ENCODE results near the gene FGD6. TPM values are rescaled to one million over a fixed set of nuclear protein-coding genes. Genes with fewer than 3 reads are reported as not detected.
A peak's percentile ranks its signal among the peaks of the same experiment; 100 is the strongest.

Gene FGD6
- total RNA-seq, result under 1 TPM; 0.69 to 0.70 TPM
- polyA plus RNA-seq, result under 1 TPM in 1 of 2 donors, not detected in 1; 0.16 TPM

DNA sequence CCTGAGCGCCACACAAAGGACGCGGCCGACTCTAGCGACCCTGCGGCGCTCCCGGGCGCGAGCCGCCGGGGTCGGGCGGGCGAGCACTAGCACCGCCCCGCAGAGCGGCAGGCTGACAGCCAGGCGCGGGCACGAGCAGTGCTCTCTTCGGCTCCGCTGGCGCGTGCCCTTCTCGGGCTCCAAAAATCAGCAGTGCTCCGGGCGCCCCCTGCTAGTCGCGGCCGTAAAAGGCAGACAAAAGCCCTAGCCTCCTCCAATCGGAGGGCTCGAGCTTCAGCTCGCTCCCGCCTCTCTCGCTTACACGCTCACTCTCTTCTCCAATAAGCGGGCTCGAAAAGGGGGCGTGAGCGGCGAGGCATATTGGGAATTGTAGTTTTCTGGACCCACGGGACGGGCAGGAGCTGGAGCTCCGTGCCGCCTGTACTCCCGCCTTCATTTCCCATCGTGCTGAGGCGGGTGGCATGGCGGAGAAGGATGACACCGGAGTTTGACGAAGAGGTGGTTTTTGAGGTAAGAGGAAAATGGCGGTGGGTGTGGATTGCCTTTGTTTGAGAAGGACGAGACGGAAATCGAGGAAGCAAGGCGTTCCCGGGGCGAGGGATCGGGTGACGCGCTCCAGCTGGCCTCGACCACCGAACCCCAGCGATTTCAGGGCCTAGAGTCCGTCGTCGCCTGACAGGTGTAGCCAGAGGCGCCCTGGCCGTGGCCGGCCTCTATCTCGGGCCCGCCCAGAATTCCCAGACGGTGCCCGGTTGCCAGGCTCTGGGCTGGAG, at the start of gene FGD6, which contains the start of gene VEZT:
FGD6 (minus strand) TSS at position 91 of the 773 bp plus-strand sequence. CDS start 227 bp downstream, outside the sequence.
VEZT (plus strand) TSS at position 431 of the 773 bp plus-strand sequence; CDS start at position 475, 44 bp downstream.
- Histone ChIP-seq H3K9me3 (ENCODE audit: control insufficient read depth in 1 of 2, low read length in 2 of 2) (no peaks in the 10 kb centered on the region), H3K4me1 (ENCODE audit: insufficient read depth, low read length) (peaks cover 34% of the 10 kb centered on the region), H3K27me3 (ENCODE audit: insufficient read depth, low read length) (no peaks in the 10 kb centered on the region), H3K27ac (ENCODE audit: low read depth, low read length) (peak within 1 kb of the TSS; percentile 97), H3K4me3 (ENCODE audit: low read length in 2 of 2) (peak within 1 kb of the TSS; percentile 87 to 97), H3K36me3 (ENCODE audit: insufficient read depth, low read length) (no peaks in the 10 kb centered on the region)
- H3K27me3 Mint-ChIP-seq, result peaks cover 0 to 1% of the 10 kb centered on the region in 2 donors
- DNase-seq, result peak; percentile 98 to 100 (median 98)
- H3K4me3 Mint-ChIP-seq, result peak within 1 kb of the TSS; percentile 94 to 100 (median 96)
- H3K4me1 Mint-ChIP-seq, result peaks cover 23 to 45% (median 34%) of the 10 kb centered on the region in 4 donors
- H3K9me3 Mint-ChIP-seq, result no peaks in the 10 kb centered on the region
- ChIA-PET POLR2A (ENCODE audit: partially characterized antibody) (interaction anchor here (0.6 to 3.5 kb wide), 9 partner anchors 11 to 910 kb away, joined by 3 to 48 read pairs (median 5); partner anchors contain the start of genes CEP83, METAP2, NDUFA12 and NR2C1), CTCF (ENCODE audit: partially characterized antibody) (interaction anchor here (0.8 to 2.3 kb wide), 10 partner anchors 8 to 1750 kb away, joined by 3 to 15 read pairs (median 4); partner anchors contain the start of genes METAP2, NDUFA12 and NR2C1)
- H3K36me3 Mint-ChIP-seq, result peaks cover 0 to 6% of the 10 kb centered on the region in 2 donors
- H3K27ac Mint-ChIP-seq, result peak within 1 kb of the TSS; percentile 92 to 100 (median 97)
- intact Hi-C loops (cut with micrococcal nuclease), result loop anchor here (1.0 to 10.0 kb wide), 15 partner anchors 100 to 1775 kb away; partner anchors contain the start of genes AMDHD1, CCDC38, CEP83 and ELK3

DNA sequence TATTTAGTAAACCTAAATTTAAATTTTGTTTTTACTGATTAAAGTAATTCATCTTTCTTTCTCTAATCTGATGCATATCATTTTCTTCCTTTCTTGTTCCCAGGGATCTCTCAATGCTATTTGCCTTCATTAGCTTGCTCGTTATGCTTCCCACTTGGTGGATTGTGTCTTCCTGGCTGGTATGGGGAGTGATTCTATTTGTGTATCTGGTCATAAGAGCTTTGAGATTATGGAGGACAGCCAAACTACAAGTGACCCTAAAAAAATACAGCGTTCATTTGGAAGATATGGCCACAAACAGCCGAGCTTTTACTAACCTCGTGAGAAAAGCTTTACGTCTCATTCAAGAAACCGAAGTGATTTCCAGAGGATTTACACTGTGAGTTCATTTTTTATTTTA, 49.0 kb upstream of the FGD6 start:
- H3K27ac ChIP-seq (ENCODE audit: low read depth, low read length), result no peak overlapping the region
- CTCF ChIA-PET (ENCODE audit: partially characterized antibody), result interaction anchor here (1.5 kb wide), 1 partner anchor 11 kb away, joined by 3 read pairs; no protein-coding TSS in a partner anchor
- no peaks in the 10 kb centered on the region for H3K9me3 ChIP-seq (ENCODE audit: control insufficient read depth in 1 of 2, low read length in 2 of 2)
- peaks cover 25 to 54% of the 10 kb centered on the region in 2 donors for H3K36me3 Mint-ChIP-seq
- no peaks in the 10 kb centered on the region for H3K27me3 ChIP-seq (ENCODE audit: insufficient read depth, low read length)
- H3K4me1 Mint-ChIP-seq, result peaks cover 0 to 2% (median under 1%) of the 10 kb centered on the region in 4 donors
- POLR2A ChIA-PET (ENCODE audit: partially characterized antibody), result no interaction called here
- H3K9me3 Mint-ChIP-seq, result no peaks in the 10 kb centered on the region
- H3K36me3 ChIP-seq (ENCODE audit: insufficient read depth, low read length), result peaks cover 18% of the 10 kb centered on the region
- intact Hi-C loops (cut with micrococcal nuclease), result no loop called here
- no peak overlapping the region for H3K27ac Mint-ChIP-seq
- DNase-seq, result no peak
- H3K4me3 ChIP-seq (ENCODE audit: low read length in 2 of 2), result no peak overlapping the region
- no peaks in the 10 kb centered on the region for H3K4me1 ChIP-seq (ENCODE audit: insufficient read depth, low read length)
- H3K4me3 Mint-ChIP-seq, result no peak overlapping the region
- H3K27me3 Mint-ChIP-seq, result no peaks in the 10 kb centered on the region

DNA sequence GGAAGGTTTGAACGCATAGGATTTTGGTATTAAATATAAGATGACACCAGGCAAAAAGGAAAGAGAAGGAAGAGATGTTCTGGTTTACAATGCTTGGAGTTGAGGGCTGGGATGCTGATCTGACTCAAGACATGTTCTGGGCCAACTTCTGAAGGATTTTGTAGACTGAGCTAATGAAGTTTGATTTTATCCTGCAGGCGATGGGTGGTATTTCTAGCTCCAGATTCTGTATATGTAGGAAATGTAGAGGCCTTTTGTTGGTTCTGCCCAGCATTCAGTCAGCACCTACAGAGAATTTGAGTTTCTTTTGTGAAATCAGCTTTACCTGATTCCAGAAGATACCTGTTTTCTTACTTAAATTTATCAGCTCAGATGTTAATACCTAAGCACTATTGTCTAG, 48.5 kb upstream of the FGD6 start:
- intact Hi-C loops (cut with micrococcal nuclease), result no loop called here
- Histone ChIP-seq H3K9me3 (ENCODE audit: control insufficient read depth in 1 of 2, low read length in 2 of 2) (no peaks in the 10 kb centered on the region), H3K4me1 (ENCODE audit: insufficient read depth, low read length) (no peaks in the 10 kb centered on the region), H3K4me3 (ENCODE audit: low read length in 2 of 2) (no peak overlapping the region), H3K27ac (ENCODE audit: low read depth, low read length) (no peak overlapping the region), H3K36me3 (ENCODE audit: insufficient read depth, low read length) (peaks cover 18% of the 10 kb centered on the region), H3K27me3 (ENCODE audit: insufficient read depth, low read length) (no peaks in the 10 kb centered on the region)
- ChIA-PET POLR2A (ENCODE audit: partially characterized antibody) (no interaction called here), CTCF (ENCODE audit: partially characterized antibody) (interaction anchor here (1.5 kb wide), 1 partner anchor 10 kb away, joined by 3 read pairs; no protein-coding TSS in a partner anchor)
- Mint-ChIP-seq H3K27me3 (no peaks in the 10 kb centered on the region), H3K4me1 (peaks cover 0 to 2% (median 1%) of the 10 kb centered on the region in 4 donors), H3K4me3 (no peak overlapping the region), H3K36me3 (peaks cover 25 to 52% of the 10 kb centered on the region in 2 donors), H3K27ac (no peak overlapping the region), H3K9me3 (no peaks in the 10 kb centered on the region)
- DNase-seq, result no peak

DNA sequence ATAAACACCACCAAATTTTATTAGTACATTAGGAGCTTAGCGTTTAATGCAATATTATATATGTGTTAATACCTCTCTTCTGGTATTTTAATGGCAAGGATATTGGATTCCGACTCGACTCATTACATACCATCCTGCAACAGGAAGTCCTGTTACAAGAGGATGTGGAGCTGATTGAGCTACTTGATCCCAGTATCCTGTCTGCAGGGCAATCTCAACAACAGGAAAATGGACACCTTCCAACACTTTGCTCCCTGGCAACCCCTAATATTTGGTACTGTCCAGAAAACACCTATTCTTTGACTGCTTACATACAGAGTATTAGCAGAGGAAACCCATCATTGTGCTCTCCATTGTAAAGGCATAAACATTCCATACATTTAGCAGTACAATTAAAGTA, 45.5 kb upstream of the FGD6 start:
- Mint-ChIP-seq H3K9me3 (no peaks in the 10 kb centered on the region), H3K4me3 (no peak overlapping the region), H3K27me3 (no peaks in the 10 kb centered on the region), H3K36me3 (peaks cover 34 to 59% of the 10 kb centered on the region in 2 donors), H3K27ac (no peak overlapping the region), H3K4me1 (peaks cover 0 to 4% (median 1%) of the 10 kb centered on the region in 4 donors)
- ChIA-PET CTCF (ENCODE audit: partially characterized antibody) (no interaction called here), POLR2A (ENCODE audit: partially characterized antibody) (no interaction called here)
- no peak overlapping the region for H3K4me3 ChIP-seq (ENCODE audit: low read length in 2 of 2)
- DNase-seq, result no peak
- peaks cover 11% of the 10 kb centered on the region for H3K36me3 ChIP-seq (ENCODE audit: insufficient read depth, low read length)
- no peaks in the 10 kb centered on the region for H3K9me3 ChIP-seq (ENCODE audit: control insufficient read depth in 1 of 2, low read length in 2 of 2)
- no peaks in the 10 kb centered on the region for H3K27me3 ChIP-seq (ENCODE audit: insufficient read depth, low read length)
- intact Hi-C loops (cut with micrococcal nuclease), result no loop called here
- no peaks in the 10 kb centered on the region for H3K4me1 ChIP-seq (ENCODE audit: insufficient read depth, low read length)
- no peak overlapping the region for H3K27ac ChIP-seq (ENCODE audit: low read depth, low read length)

DNA sequence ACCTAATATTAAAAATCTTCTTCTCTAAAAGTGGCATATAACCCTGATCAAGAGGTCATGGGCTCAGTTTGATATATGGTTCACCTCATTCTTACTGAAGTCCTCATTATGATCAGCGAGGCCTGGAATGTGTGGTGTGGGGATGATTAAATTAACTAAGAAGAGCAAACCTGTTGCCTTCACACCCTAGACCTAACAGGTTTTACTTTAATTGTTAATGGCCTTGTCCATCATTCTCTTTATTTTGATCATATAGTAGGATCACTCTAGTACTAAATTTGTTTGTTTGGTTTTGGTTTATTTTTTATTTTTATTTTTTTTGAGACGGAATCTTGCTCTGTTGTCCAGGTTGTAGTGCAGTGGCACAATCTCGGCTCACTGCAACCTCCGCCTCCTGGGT, 43.8 kb upstream of the FGD6 start:
- no peaks in the 10 kb centered on the region for H3K9me3 ChIP-seq (ENCODE audit: control insufficient read depth in 1 of 2, low read length in 2 of 2)
- ChIA-PET POLR2A (ENCODE audit: partially characterized antibody) (no interaction called here), CTCF (ENCODE audit: partially characterized antibody) (no interaction called here)
- H3K36me3 ChIP-seq (ENCODE audit: insufficient read depth, low read length), result peaks cover 7% of the 10 kb centered on the region
- Mint-ChIP-seq H3K9me3 (no peaks in the 10 kb centered on the region), H3K27ac (no peak overlapping the region), H3K36me3 (peaks cover 40 to 63% of the 10 kb centered on the region in 2 donors), H3K4me1 (peaks cover 0 to 4% (median 2%) of the 10 kb centered on the region in 4 donors), H3K4me3 (no peak overlapping the region), H3K27me3 (no peaks in the 10 kb centered on the region)
- no peak for DNase-seq
- no peaks in the 10 kb centered on the region for H3K27me3 ChIP-seq (ENCODE audit: insufficient read depth, low read length)
- intact Hi-C loops (cut with micrococcal nuclease), result no loop called here
- H3K4me1 ChIP-seq (ENCODE audit: insufficient read depth, low read length), result no peaks in the 10 kb centered on the region
- H3K27ac ChIP-seq (ENCODE audit: low read depth, low read length), result no peak overlapping the region
- no peak overlapping the region for H3K4me3 ChIP-seq (ENCODE audit: low read length in 2 of 2)

DNA sequence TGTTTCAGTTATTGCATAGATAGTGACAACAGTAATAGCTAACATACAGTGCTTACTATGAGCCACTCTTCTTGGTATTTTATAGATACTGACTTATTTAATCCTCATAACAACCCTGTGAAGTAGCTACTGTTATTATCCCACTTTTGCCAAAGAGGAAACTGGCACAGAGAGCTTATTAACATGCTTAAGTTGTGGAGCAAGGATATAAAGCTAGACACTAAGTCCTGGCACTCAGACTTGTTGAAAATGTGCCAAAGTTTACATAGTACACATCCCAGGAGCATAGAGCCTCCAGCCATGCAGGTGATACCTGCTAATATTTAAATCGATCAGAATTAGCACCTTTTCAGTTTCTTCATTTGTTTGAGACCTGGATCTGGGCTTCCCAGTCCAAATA, 42.1 kb upstream of the FGD6 start:
- Mint-ChIP-seq H3K27ac (no peak overlapping the region), H3K4me3 (no peak overlapping the region), H3K36me3 (peaks cover 50 to 72% of the 10 kb centered on the region in 2 donors), H3K9me3 (no peaks in the 10 kb centered on the region), H3K27me3 (no peaks in the 10 kb centered on the region), H3K4me1 (peaks cover 0 to 4% (median 3%) of the 10 kb centered on the region in 4 donors)
- Histone ChIP-seq H3K27ac (ENCODE audit: low read depth, low read length) (no peak overlapping the region), H3K36me3 (ENCODE audit: insufficient read depth, low read length) (peaks cover 7% of the 10 kb centered on the region), H3K27me3 (ENCODE audit: insufficient read depth, low read length) (no peaks in the 10 kb centered on the region), H3K4me1 (ENCODE audit: insufficient read depth, low read length) (no peaks in the 10 kb centered on the region), H3K4me3 (ENCODE audit: low read length in 2 of 2) (no peak overlapping the region), H3K9me3 (ENCODE audit: control insufficient read depth in 1 of 2, low read length in 2 of 2) (no peaks in the 10 kb centered on the region)
- ChIA-PET CTCF (ENCODE audit: partially characterized antibody) (no interaction called here), POLR2A (ENCODE audit: partially characterized antibody) (no interaction called here)
- DNase-seq, result no peak
- intact Hi-C loops (cut with micrococcal nuclease), result no loop called here

DNA sequence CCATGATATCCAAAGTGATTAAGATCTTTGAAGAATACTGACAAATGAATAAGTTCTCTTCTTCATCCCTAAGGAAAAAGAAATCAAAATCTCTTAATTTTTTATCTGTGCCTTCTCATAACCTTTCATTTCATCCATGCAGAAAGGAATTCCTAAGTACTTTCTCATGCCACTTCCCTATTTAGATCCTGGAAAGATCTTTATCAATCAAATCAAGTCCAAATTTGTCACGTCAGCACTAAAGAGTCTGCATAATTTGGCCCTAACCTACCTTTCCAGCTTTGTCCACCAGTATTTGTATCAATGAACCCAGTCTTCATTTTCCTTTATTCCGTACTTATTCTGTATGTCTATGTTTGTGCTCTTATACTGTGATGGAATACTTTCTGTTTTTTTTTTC, 41.5 kb upstream of the FGD6 start:
- Mint-ChIP-seq H3K9me3 (no peaks in the 10 kb centered on the region), H3K4me3 (no peak overlapping the region), H3K27me3 (no peaks in the 10 kb centered on the region), H3K36me3 (peaks cover 48 to 69% of the 10 kb centered on the region in 2 donors), H3K4me1 (peaks cover 0 to 4% (median 3%) of the 10 kb centered on the region in 4 donors), H3K27ac (no peak overlapping the region)
- no peak overlapping the region for H3K27ac ChIP-seq (ENCODE audit: low read depth, low read length)
- POLR2A ChIA-PET (ENCODE audit: partially characterized antibody), result no interaction called here
- H3K4me1 ChIP-seq (ENCODE audit: insufficient read depth, low read length), result no peaks in the 10 kb centered on the region
- intact Hi-C loops (cut with micrococcal nuclease), result no loop called here
- H3K4me3 ChIP-seq (ENCODE audit: low read length in 2 of 2), result no peak overlapping the region
- CTCF ChIA-PET (ENCODE audit: partially characterized antibody), result no interaction called here
- no peak for DNase-seq
- no peaks in the 10 kb centered on the region for H3K27me3 ChIP-seq (ENCODE audit: insufficient read depth, low read length)
- H3K9me3 ChIP-seq (ENCODE audit: control insufficient read depth in 1 of 2, low read length in 2 of 2), result no peaks in the 10 kb centered on the region
- peaks cover 7% of the 10 kb centered on the region for H3K36me3 ChIP-seq (ENCODE audit: insufficient read depth, low read length)
